Tibial nerve (tissue), 4 donors: ENCODE measurements around the gene UCK2. TPM values are rescaled to one million over a fixed set of nuclear protein-coding genes. Genes with fewer than 3 reads are reported as not detected.

ENCODE experiments used
- DNase-seq, 2 donors: peaks; one replicate each; pipeline ENCODE4 v3.0.0-alpha.2; 2019; ENCODE audit warnings: low spot score in 2 of 2
- H3K27ac ChIP-seq, 4 donors: fragments of 200-600 bp; sonication (generic) in 3 of 4; one replicate each; pipeline ENCODE4 v1.5.1; 2017 to 2019; ENCODE audit warnings: mild to moderate bottlenecking in 1 of 4
- H3K27me3 ChIP-seq, 2 donors: fragments of 200-600 bp; sonication (generic) in 1 of 2; one replicate each; pipeline versions ENCODE4 v1.5.1 to v1.6.0; 2017 to 2019
- H3K36me3 ChIP-seq, 3 donors: fragments of 200-600 bp; sonication (generic); one replicate each; pipeline ENCODE4 v1.5.1; 2018 to 2019
- H3K4me1 ChIP-seq, 4 donors: fragments of 200-600 bp; sonication (generic) in 3 of 4; one replicate each; pipeline ENCODE4 v1.5.1; 2017 to 2019
- H3K4me3 ChIP-seq, 4 donors: fragments of 200-600 bp; sonication (generic) in 3 of 4; one replicate each; pipeline ENCODE4 v1.5.1; 2017 to 2019; ENCODE audit warnings: mild to moderate bottlenecking in 1 of 4, moderate library complexity in 1 of 4
- H3K9me3 ChIP-seq, 4 donors: fragments of 200-600 bp; sonication (generic) in 3 of 4; one replicate each; pipeline ENCODE4 v1.5.1; 2017 to 2019
- CTCF ChIP-seq, 5 experiments: fragments of 200-600 bp in 3 of 5; fragments of 450-650 bp in 2 of 5; sonication (generic) in 3 of 5; IDR thresholded peaks; one replicate each; pipeline ENCODE4 v1.5.1; 2016 to 2019; ENCODE audit warnings: antibody characterized with exemption in 5 of 5, mild to moderate bottlenecking in 3 of 5, moderate library complexity in 2 of 5
- EP300 ChIP-seq, 2 donors: sonication (generic); formaldehyde crosslinking; IDR thresholded peaks; one replicate each; pipeline ENCODE4 v1.6.1; 2017; ENCODE audit warnings: antibody characterized with exemption in 2 of 2, mild to moderate bottlenecking in 1 of 2
- POLR2A ChIP-seq, 2 donors: fragments of 450-650 bp; IDR thresholded peaks; one replicate each; pipeline ENCODE4 v1.6.1; 2017; ENCODE audit warnings: antibody characterized with exemption in 2 of 2, mild to moderate bottlenecking in 2 of 2, moderate library complexity in 2 of 2
- WGBS, 2 donors: methylation state at CpG; one replicate each; pipeline ENCODE4 v1.1.5; 2018; 5-methylcytosine and 5-hydroxymethylcytosine counted together
- total RNA-seq, 4 donors: library from RNA; depleted of rRNA; stranded (reverse); fragments of >200 nt; gene quantifications; one replicate each; pipeline ENCODE4 v1.1.0, GENCODE V29; 2016

UCK2 gene
- total RNA-seq, 4 donors from 2014 or later: 29.7 to 36.0 (median 33.8) TPM

- TF ChIP-seq CTCF (IDR thresholded peaks at IDR 0.05): no peak
- TF ChIP-seq POLR2A (IDR thresholded peaks at IDR 0.05): no peak
- no peak for TF ChIP-seq EP300 (IDR thresholded peaks at IDR 0.05)
- H3K9me3 ChIP-seq: no peaks in the 10 kb centered on the region
- H3K27ac ChIP-seq: no peak overlapping the region
- WGBS, 2 donors: 76 to 77% methylated on average over 7 of the region's 7 CpGs
- DNase-seq: no peak
- peaks cover 0 to 31% (median 6%) of the 10 kb centered on the region in 4 donors for H3K4me1 ChIP-seq
- no peak overlapping the region for H3K4me3 ChIP-seq
- H3K36me3 ChIP-seq: no peaks in the 10 kb centered on the region
- no peaks in the 10 kb centered on the region for H3K27me3 ChIP-seq
These were observed 26.9 kb downstream of the UCK2 start for GRCh38 chr1:165854101-165854845.

GRCh38 chr1:165855010-165855838 is 27.8 kb downstream of the UCK2 start:
- DNase-seq: no peak
- no peak for TF ChIP-seq CTCF (IDR thresholded peaks at IDR 0.05)
- TF ChIP-seq POLR2A (IDR thresholded peaks at IDR 0.05): no peak
- no peak for TF ChIP-seq EP300 (IDR thresholded peaks at IDR 0.05)
- WGBS, 2 donors: 82% methylated on average over 9 of the region's 9 CpGs
- Histone ChIP-seq H3K36me3 (no peaks in the 10 kb centered on the region), H3K9me3 (no peaks in the 10 kb centered on the region), H3K27ac (no peak overlapping the region), H3K4me1 (peaks cover 0 to 31% (median 6%) of the 10 kb centered on the region in 4 donors), H3K4me3 (no peak overlapping the region), H3K27me3 (no peaks in the 10 kb centered on the region)

- WGBS, 2 donors: 85 to 89% methylated on average over 3 of the region's 3 CpGs
- TF ChIP-seq EP300 (IDR thresholded peaks at IDR 0.05): no peak
- TF ChIP-seq CTCF (IDR thresholded peaks at IDR 0.05): no peak
- TF ChIP-seq POLR2A (IDR thresholded peaks at IDR 0.05): no peak
- no peaks in the 10 kb centered on the region for H3K9me3 ChIP-seq
- no peak for DNase-seq
- no peaks in the 10 kb centered on the region for H3K27me3 ChIP-seq
- no peaks in the 10 kb centered on the region for H3K36me3 ChIP-seq
- H3K4me1 ChIP-seq: peaks cover 0 to 28% (median 5%) of the 10 kb centered on the region in 4 donors
- no peak overlapping the region for H3K27ac ChIP-seq
- no peak overlapping the region for H3K4me3 ChIP-seq
These were observed 28.6 kb downstream of the UCK2 start for GRCh38 chr1:165856021-165856420.

- Histone ChIP-seq H3K36me3 (no peaks in the 10 kb centered on the region), H3K4me3 (no peak overlapping the region), H3K9me3 (no peaks in the 10 kb centered on the region), H3K27ac (no peak overlapping the region), H3K27me3 (no peaks in the 10 kb centered on the region), H3K4me1 (peaks cover 0 to 23% (median 4%) of the 10 kb centered on the region in 4 donors)
- DNase-seq: no peak
- 65 to 66% methylated on average over 3 of the region's 3 CpGs for WGBS, 2 donors
- no peak for TF ChIP-seq EP300 (IDR thresholded peaks at IDR 0.05)
- TF ChIP-seq POLR2A (IDR thresholded peaks at IDR 0.05): no peak
- TF ChIP-seq CTCF (IDR thresholded peaks at IDR 0.05): no peak
These were observed 29.2 kb downstream of the UCK2 start for GRCh38 chr1:165856606-165857005.
